Raji (cell line): ENCODE data around the gene SMIM41.

ENCODE experiments used
- POLR2A ChIP-seq: IDR thresholded peaks from 2 replicates; pipeline ENCODE4 v1.6.1; 2011; ENCODE audit warnings: low read depth, low read length, control low read depth; ENCODE audit not compliant: insufficient read depth

The SMIM41 gene

GRCh38 chr12:52056801-52057637 lies 22.5 kb upstream of the SMIM41 start:
- TF ChIP-seq POLR2A: no peak

- TF ChIP-seq POLR2A: no peak
Measured at GRCh38 chr12:52057638-52058576, 21.6 kb upstream of the SMIM41 start.

- TF ChIP-seq POLR2A: no peak
Measured at GRCh38 chr12:52058631-52059361, 20.7 kb upstream of the SMIM41 start.

DNA sequence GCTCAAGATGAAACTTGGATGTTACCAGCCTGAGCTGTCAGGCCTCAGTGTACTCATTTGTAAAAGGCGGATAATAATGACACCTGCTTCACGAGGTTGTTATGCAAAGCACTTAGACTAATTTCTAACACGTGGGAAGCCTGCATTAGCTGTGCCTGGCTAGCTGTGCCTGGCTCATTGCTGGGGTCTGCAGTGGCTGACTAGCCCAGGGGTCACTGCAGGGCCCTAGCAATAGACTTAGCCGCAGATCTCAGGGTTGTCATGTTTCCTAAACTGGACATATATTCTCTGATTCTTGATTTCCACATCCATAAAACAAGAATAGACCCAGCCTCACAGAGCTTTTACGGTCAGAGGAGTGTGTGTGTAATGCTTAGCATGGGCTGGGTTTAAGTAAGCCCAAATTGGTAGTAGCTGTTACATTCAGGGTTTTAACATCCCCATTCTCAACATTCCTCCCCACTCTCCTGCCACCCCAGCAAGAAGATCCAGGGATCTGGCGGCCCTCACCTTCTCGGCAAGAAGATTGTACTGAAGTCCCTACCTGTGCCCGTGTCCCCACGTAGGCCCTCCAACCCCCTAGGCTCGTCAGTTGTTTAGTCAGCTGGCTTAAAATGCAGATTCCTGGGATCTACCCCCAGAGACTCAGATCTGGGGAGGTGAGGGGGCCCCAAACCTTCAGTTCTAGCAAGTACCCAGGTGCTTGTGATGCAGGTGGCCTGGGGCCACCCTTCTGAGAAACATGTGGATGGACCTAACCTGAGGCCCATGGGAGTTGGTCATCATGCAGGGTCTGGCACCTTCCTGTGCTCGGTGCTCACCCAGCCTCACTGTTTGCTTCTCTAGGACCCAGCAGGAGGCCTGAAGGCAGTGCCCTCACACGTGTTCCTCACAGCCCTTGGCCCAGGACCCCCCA lies 19.7 kb upstream of the SMIM41 start:
- TF ChIP-seq POLR2A: no peak

- no peak for TF ChIP-seq POLR2A
Measured at GRCh38 chr12:52060498-52061177, 18.9 kb upstream of the SMIM41 start.

- no peak for TF ChIP-seq POLR2A
Measured at GRCh38 chr12:52061470-52062166, 17.9 kb upstream of the SMIM41 start.

DNA sequence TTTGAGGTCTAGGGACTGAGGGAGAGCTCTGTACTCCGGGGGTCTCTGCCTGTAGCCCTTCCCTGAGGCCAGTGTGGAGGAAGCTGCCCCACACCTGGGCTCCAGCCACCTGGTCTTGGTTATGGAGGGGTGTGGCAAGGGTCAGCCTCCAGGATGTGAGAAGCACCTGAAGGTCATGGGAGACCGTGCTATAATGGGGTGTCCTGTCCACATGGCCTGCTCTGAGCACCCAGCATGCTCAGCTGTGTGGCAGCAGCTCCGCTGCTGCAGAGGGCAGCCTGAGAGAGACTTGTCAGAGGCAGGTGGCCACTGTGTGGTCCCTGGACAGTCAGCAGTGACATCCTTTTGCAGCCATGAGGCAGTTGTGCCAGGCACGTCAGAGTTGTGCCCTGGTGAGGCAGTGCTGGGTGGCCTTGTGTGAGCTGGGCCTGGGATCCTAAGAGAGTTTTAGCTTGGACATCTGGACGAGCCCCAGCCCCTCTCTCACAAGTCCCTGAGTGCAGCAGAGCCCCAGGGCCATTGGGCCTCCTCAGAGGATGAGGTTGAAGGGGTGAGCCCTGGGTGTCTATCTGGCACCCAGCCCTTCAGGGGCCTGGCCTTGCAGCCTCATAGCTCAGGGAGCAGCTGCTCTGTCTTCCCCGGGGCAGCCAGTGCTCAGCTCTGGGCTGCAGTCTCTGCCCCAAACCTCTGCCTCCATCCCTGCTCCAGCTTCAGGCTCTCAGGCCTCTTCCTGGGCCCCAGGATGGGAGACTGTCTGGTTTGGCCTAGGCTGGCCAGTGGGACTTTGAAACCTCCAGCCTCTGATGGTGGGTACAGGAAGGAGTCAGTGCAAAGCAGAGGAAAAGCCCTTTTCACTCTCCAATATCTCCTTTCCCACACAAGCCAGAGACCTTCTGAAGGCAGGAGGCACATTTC lies 17.1 kb upstream of the SMIM41 start:
- no peak for TF ChIP-seq POLR2A

GRCh38 chr12:52063082-52063924 lies 16.2 kb upstream of the SMIM41 start:
- no peak for TF ChIP-seq POLR2A

DNA sequence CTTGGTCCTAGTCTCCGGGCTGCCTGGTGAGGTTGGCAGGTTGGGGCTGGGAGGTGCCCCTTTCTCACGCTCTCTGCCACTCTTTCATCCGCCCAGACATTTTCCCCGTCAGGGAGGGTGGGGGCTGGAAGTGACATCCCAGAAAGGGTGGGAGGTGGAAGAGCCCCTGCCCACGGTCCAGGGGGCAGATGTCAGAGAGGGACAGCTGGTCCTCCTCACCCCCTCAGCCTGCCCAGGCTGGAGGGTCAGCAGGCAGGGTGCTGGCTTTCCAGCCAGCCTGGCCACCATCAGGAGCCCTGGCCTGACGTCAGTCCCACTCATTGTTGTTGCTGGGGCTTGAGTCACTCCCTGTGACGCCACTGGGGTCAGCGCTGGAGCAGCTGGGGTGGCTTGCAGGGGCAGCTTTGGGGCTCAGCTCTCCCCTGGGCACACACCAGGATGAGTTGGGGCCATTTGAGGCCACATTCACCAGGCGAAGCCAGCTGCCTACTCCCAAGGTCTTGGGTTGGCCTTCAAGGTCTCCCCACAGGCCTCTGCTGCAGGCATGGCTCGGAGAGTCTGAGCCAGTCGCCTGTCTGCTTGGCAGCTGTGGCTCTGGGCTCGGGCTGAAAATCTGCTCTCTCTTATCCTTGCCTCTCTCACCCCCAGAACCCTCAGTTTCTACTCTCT lies 15.4 kb upstream of the SMIM41 start:
- no peak for TF ChIP-seq POLR2A

DNA sequence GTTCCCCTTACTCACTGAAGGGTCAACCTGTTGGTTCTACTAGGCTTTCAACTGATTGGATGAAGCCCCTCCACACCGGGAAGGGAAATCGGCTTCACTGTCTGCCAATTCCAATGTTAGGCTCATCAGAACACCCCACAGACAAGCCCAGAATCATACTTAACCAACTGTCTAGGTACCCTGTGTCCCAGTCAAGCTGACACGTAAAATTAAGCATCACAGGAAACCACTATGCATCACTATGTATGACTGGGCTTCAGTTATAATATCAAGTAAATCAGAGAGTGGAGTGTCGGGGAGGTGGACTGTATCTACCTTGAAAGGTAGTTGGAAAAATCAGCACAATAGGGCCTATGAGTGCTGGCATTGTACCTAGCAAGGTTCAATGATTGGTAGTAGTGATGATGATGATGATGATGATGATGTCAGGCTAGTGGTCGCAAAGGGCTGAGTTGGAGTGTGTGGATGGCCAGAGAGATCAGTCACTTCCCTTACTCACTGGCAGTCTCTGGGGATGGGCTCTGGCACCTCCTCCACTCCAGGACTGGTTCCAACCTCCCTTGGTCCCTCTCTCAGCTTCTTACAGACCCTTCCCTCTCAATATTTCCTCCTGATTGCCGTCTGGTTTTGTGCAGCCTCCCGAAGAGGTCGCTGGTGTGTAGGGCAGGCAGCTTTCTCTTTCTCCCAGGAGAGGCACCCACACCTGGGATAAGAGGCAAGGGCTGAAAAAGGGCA lies 13.0 kb upstream of the SMIM41 start:
- no peak for TF ChIP-seq POLR2A
